DLD1 (cell line): Measurements from ENCODE around the gene ITGB3BP.
"Not testable (repeated sequence)": the region's sequence is repeated elsewhere in the genome, so short reads cannot be mapped to it uniquely, and the experiment has no call there.

ENCODE experiments used
- in situ Hi-C: cut with HindIII; loops from 2 replicates; pipeline ENCODE4 v1.10.0; 2017; ENCODE audit warnings: low sequenced_read_pairs

Gene ITGB3BP

GRCh38 chr1:63522891-63523728 is at the start of gene ITGB3BP, which contains the start of gene EFCAB7:
Gene ITGB3BP, minus strand, starts transcription at chr1:63523225. Its CDS starts 92 bp downstream, at chr1:63523133.
Gene EFCAB7, plus strand, starts transcription at chr1:63523525. Its CDS starts 2,048 bp downstream, at chr1:63525573.
- in situ Hi-C loops = no loop called here

GRCh38 chr1:63572686-63573085 is 49.7 kb upstream of the ITGB3BP start:
- in situ Hi-C loops = not testable (repeated sequence)

GRCh38 chr1:63569640-63570316 is 46.8 kb upstream of the ITGB3BP start:
- in situ Hi-C loops = no loop called here

GRCh38 chr1:63569068-63569467 is 46.0 kb upstream of the ITGB3BP start:
- in situ Hi-C loops = no loop called here

- in situ Hi-C loops = no loop called here
Observed at GRCh38 chr1:63563745-63564144, 40.7 kb upstream of the ITGB3BP start.

- in situ Hi-C loops = no loop called here
Observed at GRCh38 chr1:63559357-63559756, 36.3 kb upstream of the ITGB3BP start.

- in situ Hi-C loops = no loop called here
Observed at GRCh38 chr1:63557365-63557987, 34.5 kb upstream of the ITGB3BP start.

- in situ Hi-C loops = no loop called here
Observed at GRCh38 chr1:63555480-63555879, 32.5 kb upstream of the ITGB3BP start.

- in situ Hi-C loops = no loop called here
Observed at GRCh38 chr1:63548877-63549276, 25.9 kb upstream of the ITGB3BP start.

GRCh38 chr1:63548303-63548702 is 25.3 kb upstream of the ITGB3BP start:
- in situ Hi-C loops = no loop called here

GRCh38 chr1:63547621-63548294 is 24.7 kb upstream of the ITGB3BP start:
- in situ Hi-C loops = no loop called here

- in situ Hi-C loops = no loop called here
Observed at GRCh38 chr1:63545780-63546179, 22.8 kb upstream of the ITGB3BP start.

- in situ Hi-C loops = no loop called here
Observed at GRCh38 chr1:63537940-63538339, 14.9 kb upstream of the ITGB3BP start.

GRCh38 chr1:63537006-63537405 is 14.0 kb upstream of the ITGB3BP start:
- in situ Hi-C loops = no loop called here

GRCh38 chr1:63534406-63534805 is 11.4 kb upstream of the ITGB3BP start:
- in situ Hi-C loops = no loop called here

GRCh38 chr1:63533931-63534330 is 10.9 kb upstream of the ITGB3BP start:
- in situ Hi-C loops = no loop called here

- in situ Hi-C loops = no loop called here
Observed at GRCh38 chr1:63532727-63533126, 9.7 kb upstream of the ITGB3BP start.

- in situ Hi-C loops = no loop called here
Observed at GRCh38 chr1:63524201-63524600, 1.2 kb upstream of the ITGB3BP start.

GRCh38 chr1:63523738-63524137 is 713 bp upstream of the ITGB3BP start:
- in situ Hi-C loops = no loop called here

- in situ Hi-C loops = no loop called here
Observed at GRCh38 chr1:63516629-63517028, 6.4 kb downstream of the ITGB3BP start.

- in situ Hi-C loops = no loop called here
Observed at GRCh38 chr1:63512584-63512983, 10.4 kb downstream of the ITGB3BP start.
